GM21717 (cell line): ENCODE data around the gene AKAP5.

Experiments
- ATAC-seq: cut with Tn5 transposase; IDR thresholded peaks from one replicate; pipeline ENCODE4 v1.9.1; 2021; ENCODE audit warnings: mild to moderate bottlenecking, moderate library complexity; ENCODE audit not compliant: unreplicated experiment

Gene AKAP5, protein sequence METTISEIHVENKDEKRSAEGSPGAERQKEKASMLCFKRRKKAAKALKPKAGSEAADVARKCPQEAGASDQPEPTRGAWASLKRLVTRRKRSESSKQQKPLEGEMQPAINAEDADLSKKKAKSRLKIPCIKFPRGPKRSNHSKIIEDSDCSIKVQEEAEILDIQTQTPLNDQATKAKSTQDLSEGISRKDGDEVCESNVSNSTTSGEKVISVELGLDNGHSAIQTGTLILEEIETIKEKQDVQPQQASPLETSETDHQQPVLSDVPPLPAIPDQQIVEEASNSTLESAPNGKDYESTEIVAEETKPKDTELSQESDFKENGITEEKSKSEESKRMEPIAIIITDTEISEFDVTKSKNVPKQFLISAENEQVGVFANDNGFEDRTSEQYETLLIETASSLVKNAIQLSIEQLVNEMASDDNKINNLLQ

DNA sequence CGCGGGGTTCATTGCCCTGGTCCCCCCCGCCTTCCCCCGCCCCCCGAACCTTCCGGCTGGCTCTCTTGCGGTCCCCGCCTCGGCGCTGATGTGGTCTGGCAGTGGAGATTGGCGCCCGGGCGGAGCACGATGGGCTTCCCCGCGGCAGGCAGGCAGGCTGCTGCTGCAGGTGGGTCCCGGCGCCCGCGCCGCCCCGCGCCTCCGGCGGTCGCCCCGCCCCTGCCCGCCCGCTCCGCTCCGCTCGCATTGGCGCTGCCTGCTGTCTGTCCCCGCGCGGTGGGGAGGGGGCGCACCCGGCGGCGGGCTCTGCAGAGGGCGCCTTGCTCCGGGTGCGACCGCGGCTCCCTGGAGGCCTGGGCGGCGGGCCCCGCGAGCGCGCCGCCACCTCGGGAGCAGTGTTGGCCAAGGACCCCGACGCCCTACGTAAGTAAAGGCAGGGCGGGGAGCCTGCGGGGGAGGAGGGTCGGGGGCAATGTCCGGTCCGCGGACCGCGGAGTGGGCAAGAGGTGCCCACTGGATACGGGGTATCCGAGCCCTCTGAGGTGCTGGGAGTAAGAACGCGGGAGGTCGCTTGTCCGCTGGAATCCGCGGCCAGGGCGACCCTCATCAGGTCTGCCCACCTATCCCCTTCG, at the start of gene AKAP5:
Gene AKAP5, plus strand, starts transcription at position 309 of the 632 bp plus-strand sequence. CDS start 2,896 bp downstream, outside the sequence.
- ATAC-seq: peak; percentile 49

- ATAC-seq: no peak
Measured at GRCh38 chr14:64416348-64416932, 48.9 kb upstream of the AKAP5 start.

DNA sequence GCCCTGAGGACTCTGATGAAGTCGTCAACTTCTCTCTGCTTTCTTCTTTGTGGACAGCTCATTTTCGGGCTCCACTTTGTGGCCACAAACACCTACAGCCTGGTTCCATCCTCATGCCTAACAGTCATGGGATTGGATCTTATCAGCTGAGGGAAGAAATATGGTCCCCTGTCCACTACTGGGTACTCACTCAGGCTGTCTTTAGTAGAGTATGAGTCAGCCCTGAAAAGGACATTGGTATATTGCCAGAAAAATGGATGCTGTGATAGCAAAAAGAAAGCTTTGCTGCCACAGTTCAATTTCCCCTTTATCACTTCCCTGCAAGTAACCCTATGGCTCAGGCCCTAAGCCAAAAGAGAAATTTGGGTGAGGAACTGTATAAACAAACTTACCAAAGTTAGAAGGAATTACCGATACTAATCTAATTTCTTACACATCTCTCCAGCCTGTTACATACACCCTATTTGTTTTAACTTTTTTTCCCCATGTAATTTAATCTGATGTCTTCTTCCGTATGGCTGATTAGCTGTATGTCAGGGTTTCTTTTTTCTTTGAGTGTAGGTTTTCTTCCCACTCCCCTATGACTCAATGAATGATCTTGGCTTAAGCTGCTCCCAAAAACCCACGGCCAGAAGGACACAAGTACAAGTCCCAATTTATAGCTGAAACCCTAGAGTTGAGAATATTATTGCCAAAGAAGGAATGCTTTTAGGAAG, 48.1 kb upstream of the AKAP5 start:
- ATAC-seq: no peak

DNA sequence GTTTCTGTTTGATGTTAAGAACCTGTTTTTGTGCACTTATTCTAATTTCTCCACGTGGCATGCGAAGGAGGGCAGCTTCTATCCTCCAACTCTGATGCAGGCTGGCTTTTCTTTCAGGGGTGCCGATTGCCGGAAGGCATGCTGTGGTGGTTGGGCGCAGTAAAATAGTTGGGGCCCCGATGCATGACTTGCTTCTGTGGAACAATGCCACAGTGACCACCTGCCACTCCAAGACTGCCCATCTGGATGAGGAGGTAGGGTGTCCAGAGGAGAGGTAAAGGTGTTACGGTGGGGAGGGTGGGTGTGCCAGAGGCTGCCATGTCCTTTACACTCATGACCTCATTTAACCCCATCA, 47.6 kb upstream of the AKAP5 start:
- no peak for ATAC-seq

GRCh38 chr14:64419003-64419402, 46.3 kb upstream of the AKAP5 start:
- no peak for ATAC-seq

GRCh38 chr14:64421166-64421565, 44.1 kb upstream of the AKAP5 start:
- ATAC-seq: no peak

DNA sequence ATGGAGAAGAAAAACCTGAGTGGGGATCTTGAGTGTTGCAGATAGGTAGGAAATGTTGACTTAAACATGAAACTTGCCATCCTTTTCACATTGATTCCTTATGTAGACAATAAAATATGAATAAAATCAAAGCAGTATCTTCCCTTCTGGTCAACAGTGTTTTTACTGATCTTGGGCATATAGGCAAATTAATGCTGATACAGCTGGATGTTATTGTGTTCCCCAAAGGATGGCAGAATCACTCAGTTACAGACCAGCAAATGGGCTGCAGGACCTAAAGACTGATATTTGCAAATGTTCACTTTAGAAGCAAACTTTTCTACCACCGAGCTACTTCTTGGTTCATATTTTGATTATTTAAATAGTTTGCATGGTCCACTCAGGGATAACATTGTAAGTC, 43.3 kb upstream of the AKAP5 start:
- no peak for ATAC-seq

DNA sequence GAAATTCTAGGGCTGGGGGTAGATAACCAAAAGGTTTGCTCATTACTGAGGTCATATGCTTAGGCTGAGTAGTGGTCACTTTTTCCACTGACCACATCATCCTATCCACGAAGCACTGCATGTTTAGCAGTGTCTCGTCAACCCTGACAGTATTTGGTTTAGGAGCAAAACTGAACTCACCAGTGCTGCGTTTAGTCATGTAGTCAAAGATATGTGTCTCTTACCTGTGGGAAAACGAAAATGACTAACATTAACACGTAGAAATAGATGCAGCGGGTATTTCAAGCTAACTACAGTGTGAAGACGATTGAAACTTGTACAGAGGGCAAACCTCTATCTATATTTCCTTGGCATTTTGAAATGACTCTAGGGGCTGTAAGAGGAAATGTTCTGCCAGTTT, 42.5 kb upstream of the AKAP5 start:
- no peak for ATAC-seq

GRCh38 chr14:64423987-64424386, 41.3 kb upstream of the AKAP5 start:
- ATAC-seq: no peak

- ATAC-seq: no peak
Measured at GRCh38 chr14:64434528-64434927, 30.8 kb upstream of the AKAP5 start.

GRCh38 chr14:64438181-64438841, 27.0 kb upstream of the AKAP5 start:
- no peak for ATAC-seq

DNA sequence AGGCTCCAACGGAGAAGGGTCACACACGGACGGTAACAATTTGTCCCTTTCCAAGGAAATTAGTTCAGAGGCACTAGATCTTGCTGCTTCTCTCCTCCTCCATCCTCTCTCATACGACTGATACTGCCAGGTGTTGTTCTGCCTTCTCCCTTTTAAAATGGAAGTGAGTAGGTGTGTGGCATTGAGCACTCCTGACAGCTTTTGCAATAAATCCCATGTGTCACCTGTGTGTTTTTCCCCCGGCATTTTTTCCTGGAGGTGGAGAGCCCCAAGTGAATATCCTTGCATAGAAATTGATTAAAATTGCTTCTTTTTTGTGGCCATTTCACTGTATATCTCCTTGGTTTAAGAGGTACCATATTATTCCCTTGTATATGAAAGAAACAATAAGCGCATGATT, 26.2 kb upstream of the AKAP5 start:
- no peak for ATAC-seq

DNA sequence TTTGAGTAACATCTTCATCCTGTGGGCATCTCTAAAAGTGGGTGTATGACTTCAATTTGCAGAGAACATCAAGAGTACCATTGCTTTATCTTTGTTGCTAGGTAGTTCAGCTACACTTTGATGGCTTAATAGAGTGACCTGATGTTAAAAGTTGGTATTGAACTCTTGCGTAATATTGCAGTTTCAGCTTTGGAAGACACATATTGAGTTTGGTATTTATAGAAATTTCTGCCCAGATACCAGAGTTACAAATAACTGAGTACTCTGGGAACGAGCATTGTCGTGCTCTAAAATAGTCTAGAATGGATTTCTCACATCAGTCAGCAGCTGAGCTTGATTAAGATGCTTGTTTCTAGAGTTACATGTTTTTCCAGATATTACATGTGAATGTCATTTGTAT, 24.8 kb upstream of the AKAP5 start:
- ATAC-seq: no peak

DNA sequence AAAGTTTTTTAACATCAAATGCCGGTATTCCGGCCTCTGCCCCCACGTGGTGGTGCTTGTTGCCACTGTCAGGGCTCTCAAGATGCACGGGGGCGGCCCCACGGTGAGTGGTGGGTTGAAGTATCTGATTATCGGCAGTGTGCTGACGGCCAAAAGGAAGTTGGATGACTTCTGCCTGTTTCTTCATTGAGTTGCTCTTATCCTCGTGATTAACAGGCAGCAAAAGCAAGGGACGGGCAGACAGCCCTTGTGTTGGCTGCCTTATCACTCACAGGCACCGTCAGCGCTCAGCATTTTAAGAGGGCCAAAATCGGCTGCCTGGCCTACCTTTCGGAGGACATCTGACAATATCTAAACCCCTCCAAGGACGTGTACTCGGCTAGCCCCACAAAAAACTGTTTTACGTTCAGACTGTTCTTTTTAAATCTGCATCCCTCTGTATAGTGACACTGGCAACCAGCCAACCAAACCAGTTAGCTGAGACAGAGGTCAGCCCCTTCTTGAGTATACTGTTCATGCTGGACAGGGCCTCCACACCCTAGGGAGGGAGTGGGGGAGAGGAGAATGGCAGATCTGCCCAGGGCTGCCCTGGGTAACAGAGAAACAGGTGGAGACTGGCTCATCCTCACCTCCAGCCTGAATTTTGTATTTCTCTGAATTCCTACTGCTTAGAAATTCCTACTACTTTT, 22.9 kb upstream of the AKAP5 start:
- no peak for ATAC-seq

DNA sequence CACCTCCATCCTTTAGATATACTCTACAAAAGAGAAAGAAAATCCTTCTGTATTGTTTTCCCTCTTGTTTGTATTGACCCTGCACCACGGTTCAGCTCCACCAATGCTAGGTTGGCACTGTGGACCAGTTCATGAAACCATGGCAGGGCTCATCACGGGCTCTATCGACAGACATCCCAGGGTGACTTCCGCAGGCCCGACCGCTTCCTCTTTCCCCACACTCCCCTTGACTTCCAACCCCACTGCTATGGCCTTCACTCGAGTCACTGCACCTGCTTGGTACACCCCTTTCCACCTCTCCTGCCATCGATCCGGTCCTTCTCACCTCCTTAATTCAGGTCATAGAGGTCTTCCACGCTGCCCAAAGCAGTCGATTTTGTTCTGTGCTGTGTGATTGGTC, 21.2 kb upstream of the AKAP5 start:
- no peak for ATAC-seq

DNA sequence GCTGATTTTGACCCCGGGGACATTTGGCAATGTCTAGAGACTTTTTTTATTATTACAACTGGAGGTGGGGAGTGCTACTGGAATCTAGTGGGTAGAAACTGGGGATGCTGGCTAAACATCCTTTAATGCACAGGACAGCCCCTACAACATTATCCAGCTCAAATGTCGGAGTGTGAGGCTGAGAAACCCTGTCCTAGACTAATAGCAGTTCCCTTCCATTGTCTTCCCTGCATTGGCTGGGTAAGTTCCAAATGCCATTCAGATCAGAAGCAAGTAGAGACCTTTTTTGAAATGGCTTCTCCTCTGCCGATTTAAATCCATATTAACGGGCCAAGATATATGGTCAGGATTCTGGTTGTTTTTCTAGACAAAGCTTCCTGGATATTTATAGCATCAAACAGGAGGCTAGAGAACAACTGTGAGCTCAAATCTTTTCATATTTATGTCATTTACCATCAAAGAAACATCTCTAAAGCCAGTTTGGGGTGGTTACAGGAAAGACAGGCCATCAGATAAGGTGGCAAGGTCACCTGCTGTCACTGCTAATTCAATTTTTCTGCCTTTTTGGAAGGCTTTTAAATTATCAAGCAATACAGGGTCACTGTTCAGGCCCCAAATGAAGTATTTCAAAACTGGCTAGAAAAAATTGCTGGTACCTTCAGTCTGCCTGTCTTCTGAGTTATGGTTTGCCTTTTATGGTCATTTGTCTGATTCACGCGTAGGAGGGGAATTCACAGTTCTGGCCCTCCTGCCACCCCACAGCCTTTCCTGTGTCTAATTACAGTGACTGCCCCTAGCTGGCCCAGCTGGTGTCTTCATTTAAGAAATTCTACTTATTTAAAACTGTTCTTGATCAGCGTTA, 20.1 kb upstream of the AKAP5 start:
- ATAC-seq: peak; percentile 91

DNA sequence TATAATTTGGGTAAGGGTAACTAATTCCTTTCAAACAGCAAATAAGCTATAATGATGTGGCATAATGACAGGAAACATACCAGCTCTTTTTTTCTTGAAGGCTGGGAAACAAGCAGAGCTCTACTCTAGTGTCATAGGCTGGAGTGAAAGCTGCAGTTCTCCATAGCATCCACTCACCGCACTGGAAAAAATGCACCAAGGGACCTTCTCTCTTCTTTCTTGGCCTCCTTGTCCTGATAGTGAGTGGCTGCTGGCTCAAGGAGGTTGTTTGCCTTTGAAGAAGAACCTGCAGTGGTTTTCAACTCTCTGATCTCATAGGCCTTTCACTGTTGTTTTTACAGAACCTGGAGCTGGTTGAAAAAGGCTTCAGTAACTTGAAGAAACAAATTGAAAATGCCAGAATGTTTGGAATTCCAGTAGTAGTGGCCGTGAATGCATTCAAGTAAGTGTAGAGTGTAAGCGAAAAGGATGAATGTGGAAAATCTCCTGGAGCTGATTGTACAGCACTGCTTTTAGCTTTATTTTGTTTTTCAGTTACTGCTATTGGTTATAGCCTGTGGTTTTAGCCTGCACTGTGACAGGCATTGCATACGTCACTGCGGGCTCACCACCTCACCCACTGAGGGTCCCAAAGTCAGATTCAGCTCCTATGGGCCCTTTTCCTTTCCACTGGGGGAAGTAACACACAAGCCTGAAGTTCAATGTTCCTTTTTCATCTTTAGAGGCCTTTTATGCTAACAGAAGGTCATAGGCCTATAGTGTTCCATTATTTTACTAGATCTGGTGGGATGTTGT, 17.2 kb upstream of the AKAP5 start:
- no peak for ATAC-seq

GRCh38 chr14:64450255-64450654, 15.0 kb upstream of the AKAP5 start:
- no peak for ATAC-seq

DNA sequence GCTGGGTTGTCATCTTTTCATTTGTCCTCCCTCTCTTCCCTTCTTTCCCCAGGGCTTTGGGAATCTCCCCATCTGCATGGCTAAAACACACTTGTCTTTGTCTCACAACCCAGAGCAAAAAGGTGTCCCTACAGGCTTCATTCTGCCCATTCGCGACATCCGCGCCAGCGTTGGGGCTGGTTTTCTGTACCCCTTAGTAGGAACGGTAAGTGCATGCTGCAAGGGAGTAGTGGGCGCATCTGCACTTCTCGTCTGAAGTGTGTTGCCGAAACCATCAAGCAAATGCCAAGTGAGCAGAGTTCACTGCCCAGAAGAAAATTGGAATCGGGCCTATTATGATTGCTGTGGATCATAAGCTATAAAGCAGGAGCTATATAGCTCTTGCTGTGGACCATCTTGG, 10.6 kb upstream of the AKAP5 start:
- no peak for ATAC-seq
